ENCODE measurements around the gene RUNX1. TPM values are rescaled to one million over a fixed set of nuclear protein-coding genes. Genes with fewer than 3 reads are reported as not detected.
"Not testable (repeated sequence)": the region's sequence is repeated elsewhere in the genome, so short reads cannot be mapped to it uniquely, and the experiment has no call there.

RUNX1 gene
- polyA plus RNA-seq, 10 donors = 4.1 to 9.3 (median 4.9) TPM

- DNase-seq = no peak
These were observed 78.5 kb downstream of the RUNX1 start for GRCh38 chr21:34970566-34970965.

- no peak for DNase-seq
These were observed 79.0 kb downstream of the RUNX1 start for GRCh38 chr21:34970167-34970500.

- no peak for DNase-seq
These were observed 79.5 kb downstream of the RUNX1 start for GRCh38 chr21:34969423-34970166.

- no peak for DNase-seq
These were observed 80.4 kb downstream of the RUNX1 start for GRCh38 chr21:34968414-34969333.

- DNase-seq = no peak
These were observed 81.4 kb downstream of the RUNX1 start for GRCh38 chr21:34967509-34968289.

- not testable (repeated sequence) for DNase-seq
These were observed 82.2 kb downstream of the RUNX1 start for GRCh38 chr21:34966881-34967280.

- DNase-seq = no peak
These were observed 83.6 kb downstream of the RUNX1 start for GRCh38 chr21:34965200-34966174.

GRCh38 chr21:34962586-34963222 is 86.4 kb downstream of the RUNX1 start:
- no peak for DNase-seq

- no peak for DNase-seq
These were observed 87.0 kb downstream of the RUNX1 start for GRCh38 chr21:34962136-34962535.

GRCh38 chr21:34960687-34961086 is 88.4 kb downstream of the RUNX1 start:
- DNase-seq = no peak

GRCh38 chr21:34959607-34960006 is 89.5 kb downstream of the RUNX1 start:
- DNase-seq = no peak

GRCh38 chr21:34958040-34958439 is 91.1 kb downstream of the RUNX1 start:
- DNase-seq = no peak

- no peak for DNase-seq
These were observed 92.4 kb downstream of the RUNX1 start for GRCh38 chr21:34956416-34957316.

GRCh38 chr21:34953950-34954349 is 95.2 kb downstream of the RUNX1 start:
- no peak for DNase-seq

GRCh38 chr21:34952701-34953100 is 96.4 kb downstream of the RUNX1 start:
- DNase-seq = no peak

GRCh38 chr21:34951868-34952267 is 97.2 kb downstream of the RUNX1 start:
- DNase-seq = not testable (repeated sequence)

- no peak for DNase-seq
These were observed 98.1 kb downstream of the RUNX1 start for GRCh38 chr21:34950980-34951379.

- DNase-seq = no peak
These were observed 99.6 kb downstream of the RUNX1 start for GRCh38 chr21:34949499-34949898.

GRCh38 chr21:34949030-34949429 is 100.1 kb downstream of the RUNX1 start:
- DNase-seq = no peak
